ENCODE results near the gene SLC1A1.

SLC1A1 gene

DNA sequence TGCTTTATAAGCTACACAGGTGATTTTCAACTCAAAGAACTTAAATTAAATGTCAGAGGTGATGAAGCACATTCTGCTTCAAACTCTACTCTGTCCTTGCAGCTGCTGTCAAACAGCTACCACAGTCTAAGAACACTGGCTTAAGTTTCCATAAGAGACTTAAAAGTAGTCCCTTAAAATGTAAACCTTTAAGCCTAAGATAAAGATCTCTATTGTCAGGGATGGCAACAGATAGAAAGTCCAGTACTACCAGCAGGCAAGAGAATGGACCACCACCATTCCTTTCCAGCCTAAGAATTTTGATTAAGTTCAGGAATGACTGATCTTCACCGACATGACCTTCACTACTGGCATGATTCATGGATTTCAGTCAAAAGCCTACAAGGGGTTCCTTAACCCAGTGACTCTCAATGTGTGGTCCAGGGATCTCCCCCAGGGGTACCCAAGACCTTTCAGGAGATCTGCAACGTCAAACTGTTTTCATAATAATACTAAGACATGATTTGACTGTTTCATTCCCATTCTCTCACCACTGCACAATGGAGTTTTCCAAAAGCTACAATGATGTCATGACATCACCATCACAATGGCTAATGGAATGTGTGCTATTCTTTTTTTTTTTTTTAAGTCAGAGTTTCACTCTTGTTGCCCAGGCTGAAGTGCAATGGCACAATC lies 130.8 kb downstream of the SLC1A1 start:
- in situ Hi-C loops (cut with HindIII; ENCODE audit: low pct_ligation_motif_present, low sequenced_read_pairs), result no loop called here
- DNase-seq, result peak; percentile 24
- no peak overlapping the region for H3K27ac ChIP-seq

GRCh38 chr9:4622016-4622415 lies 131.7 kb downstream of the SLC1A1 start:
- no peak for DNase-seq
- Histone ChIP-seq H3K4me3 (ENCODE audit: low read depth, low read length) (no peak overlapping the region), H3K27ac (no peak overlapping the region), H3K36me3 (replicated peaks) (no peaks in the 10 kb centered on the region), H3K27me3 (replicated peaks) (no peaks in the 10 kb centered on the region)
- TF ChIP-seq CTCF (IDR thresholded peaks at IDR 0.05; ENCODE audit: low read depth, low read length, missing control alignments), result no peak
- in situ Hi-C loops (cut with HindIII; ENCODE audit: low pct_ligation_motif_present, low sequenced_read_pairs), result no loop called here

More for the DNA sequence above, 130.8 kb downstream of the SLC1A1 start:
- Histone ChIP-seq H3K27me3 (replicated peaks) (no peaks in the 10 kb centered on the region), H3K36me3 (replicated peaks) (no peaks in the 10 kb centered on the region), H3K4me3 (ENCODE audit: low read depth, low read length) (no peak overlapping the region)
- no peak for TF ChIP-seq CTCF (IDR thresholded peaks at IDR 0.05; ENCODE audit: low read depth, low read length, missing control alignments)

DNA sequence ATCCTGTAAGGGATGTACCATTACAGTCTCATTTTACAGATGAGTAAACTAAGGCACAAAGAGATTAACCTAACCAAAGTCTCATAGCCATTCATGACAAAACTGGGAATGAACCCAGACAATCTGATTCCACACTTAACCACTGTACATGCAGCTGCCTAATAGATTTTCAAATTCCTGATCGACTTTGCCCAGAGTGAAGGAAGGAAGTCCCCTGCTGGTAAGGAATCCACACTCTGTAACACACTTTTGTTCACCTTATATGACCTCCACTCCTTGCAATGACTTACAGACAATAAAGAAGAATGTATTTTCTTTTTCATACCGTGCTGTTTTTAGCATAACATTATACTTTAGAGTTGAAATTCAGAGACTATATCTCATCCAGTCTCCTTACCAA lies 140.6 kb downstream of the SLC1A1 start:
- Histone ChIP-seq H3K36me3 (replicated peaks) (no peaks in the 10 kb centered on the region), H3K27me3 (replicated peaks) (no peaks in the 10 kb centered on the region), H3K4me3 (ENCODE audit: low read depth, low read length) (no peak overlapping the region), H3K27ac (no peak overlapping the region)
- TF ChIP-seq CTCF (IDR thresholded peaks at IDR 0.05; ENCODE audit: low read depth, low read length, missing control alignments), result no peak
- in situ Hi-C loops (cut with HindIII; ENCODE audit: low pct_ligation_motif_present, low sequenced_read_pairs), result no loop called here
- peak; percentile 7 for DNase-seq
